ENCODE results near the gene LRRC10B. TPM values are rescaled to one million over a fixed set of nuclear protein-coding genes. Genes with fewer than 3 reads are reported as not detected.

Gene LRRC10B
- total RNA-seq, 1 experiment from 2014 or later = 1.1 TPM

DNA sequence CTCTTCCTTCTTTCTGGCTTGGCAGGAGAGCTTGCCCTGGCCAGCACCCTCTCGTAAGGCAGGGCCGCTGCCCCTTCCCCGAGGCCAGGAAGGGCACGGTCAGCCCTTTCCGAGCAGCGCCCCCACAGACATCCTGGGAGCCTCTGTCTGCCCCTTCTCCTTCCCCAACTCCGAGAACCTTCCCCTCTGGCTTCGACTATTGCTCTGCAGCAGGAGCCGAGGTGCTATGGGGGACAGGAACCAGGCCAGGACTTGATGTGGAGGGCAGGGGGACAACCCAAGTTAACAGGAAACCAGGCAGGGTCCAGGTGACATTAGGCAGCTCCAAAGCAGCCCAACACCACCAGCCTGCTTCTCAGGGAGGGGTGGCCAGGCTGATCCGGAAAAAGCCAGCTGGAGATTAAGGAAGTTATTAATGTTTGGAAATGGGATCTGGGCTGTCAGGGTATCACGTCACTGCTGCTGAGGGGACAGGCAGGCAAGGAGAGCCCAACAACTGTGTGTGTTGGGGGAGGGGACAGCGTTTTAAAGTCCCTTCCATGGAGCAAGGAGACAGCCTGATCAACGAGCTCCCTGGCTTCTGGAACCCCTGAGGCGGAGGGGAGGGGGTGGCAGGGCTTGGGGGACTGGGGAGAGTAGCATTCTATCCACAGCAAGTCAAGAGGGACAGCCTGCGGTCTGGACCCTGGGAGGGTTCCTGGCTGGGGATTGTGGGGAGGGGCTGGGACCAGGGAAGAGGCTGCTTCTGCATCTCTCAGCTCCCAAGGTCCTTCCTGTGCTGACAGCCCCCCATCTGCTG lies 45.0 kb downstream of the LRRC10B start:
- Histone ChIP-seq H3K4me2 (no peak overlapping the region), H3K9me2 (ENCODE audit: insufficient read depth) (no peaks in the 10 kb centered on the region), H3K79me2 (ENCODE audit: low read depth) (no peaks in the 10 kb centered on the region)

GRCh38 chr11:61554172-61554988 lies 45.8 kb downstream of the LRRC10B start:
- H3K4me2 ChIP-seq = no peak overlapping the region
- TF ChIP-seq EZH2 (IDR thresholded peaks at IDR 0.05; ENCODE audit: low read depth) (no peak), CTCF (conservative IDR thresholded peaks at IDR 0.05) (no peak)
- peaks cover 49% of the 10 kb centered on the region for H3K27me3 ChIP-seq (ENCODE audit: insufficient read depth, low read depth)
- intact Hi-C loops (cut with micrococcal nuclease; ENCODE audit: unreplicated experiment) = no loop called here
- no peak overlapping the region for H2AFZ ChIP-seq
- no peak overlapping the region for H3K27ac ChIP-seq
- H3F3A ChIP-seq (ENCODE audit: insufficient read depth, low read depth) = no peaks in the 10 kb centered on the region
- DNase-seq = no peak
- BruUV-seq (replicated peaks) = no TSS peak
- H3K4me1 ChIP-seq (replicated peaks; ENCODE audit: insufficient read depth) = no peaks in the 10 kb centered on the region
- no peak overlapping the region for H3K4me3 ChIP-seq
- no peaks in the 10 kb centered on the region for H3K9me2 ChIP-seq (ENCODE audit: insufficient read depth)
- ChIA-PET POLR2A (ENCODE audit: unreplicated experiment) (no interaction called here), CTCF (no interaction called here)
- no peaks in the 10 kb centered on the region for H3K79me2 ChIP-seq (ENCODE audit: low read depth)
- H3K36me3 ChIP-seq (ENCODE audit: low read depth) = no peaks in the 10 kb centered on the region
- peaks cover 6% of the 10 kb centered on the region; the same call in 1 of the 2 replicates for H4K20me1 ChIP-seq (ENCODE audit: insufficient read depth)
- H3K9me3 ChIP-seq (ENCODE audit: insufficient read depth, low read depth) = no peaks in the 10 kb centered on the region

More for the DNA sequence above, 45.0 kb downstream of the LRRC10B start:
- H2AFZ ChIP-seq = no peak overlapping the region
- peaks cover 41% of the 10 kb centered on the region for H3K27me3 ChIP-seq (ENCODE audit: insufficient read depth, low read depth)
- H3K27ac ChIP-seq = no peak overlapping the region
- BruUV-seq (replicated peaks) = no TSS peak
- H3K36me3 ChIP-seq (ENCODE audit: low read depth) = no peaks in the 10 kb centered on the region
- no peak for TF ChIP-seq EZH2 (IDR thresholded peaks at IDR 0.05; ENCODE audit: low read depth)
- no peak for TF ChIP-seq CTCF (conservative IDR thresholded peaks at IDR 0.05)
- intact Hi-C loops (cut with micrococcal nuclease; ENCODE audit: unreplicated experiment) = no loop called here
- H4K20me1 ChIP-seq (ENCODE audit: insufficient read depth) = peaks cover 6% of the 10 kb centered on the region; the same call in 1 of the 2 replicates
- DNase-seq = no peak
- no peaks in the 10 kb centered on the region for H3K4me1 ChIP-seq (replicated peaks; ENCODE audit: insufficient read depth)
- H3K9me3 ChIP-seq (ENCODE audit: insufficient read depth, low read depth) = no peaks in the 10 kb centered on the region
- no peaks in the 10 kb centered on the region for H3F3A ChIP-seq (ENCODE audit: insufficient read depth, low read depth)
- CTCF ChIA-PET = interaction anchor here (0.5 kb wide), 1 partner anchor 189 kb away, joined by 6 read pairs; no protein-coding TSS in a partner anchor
- H3K4me3 ChIP-seq = no peak overlapping the region
- POLR2A ChIA-PET (ENCODE audit: unreplicated experiment) = no interaction called here

DNA sequence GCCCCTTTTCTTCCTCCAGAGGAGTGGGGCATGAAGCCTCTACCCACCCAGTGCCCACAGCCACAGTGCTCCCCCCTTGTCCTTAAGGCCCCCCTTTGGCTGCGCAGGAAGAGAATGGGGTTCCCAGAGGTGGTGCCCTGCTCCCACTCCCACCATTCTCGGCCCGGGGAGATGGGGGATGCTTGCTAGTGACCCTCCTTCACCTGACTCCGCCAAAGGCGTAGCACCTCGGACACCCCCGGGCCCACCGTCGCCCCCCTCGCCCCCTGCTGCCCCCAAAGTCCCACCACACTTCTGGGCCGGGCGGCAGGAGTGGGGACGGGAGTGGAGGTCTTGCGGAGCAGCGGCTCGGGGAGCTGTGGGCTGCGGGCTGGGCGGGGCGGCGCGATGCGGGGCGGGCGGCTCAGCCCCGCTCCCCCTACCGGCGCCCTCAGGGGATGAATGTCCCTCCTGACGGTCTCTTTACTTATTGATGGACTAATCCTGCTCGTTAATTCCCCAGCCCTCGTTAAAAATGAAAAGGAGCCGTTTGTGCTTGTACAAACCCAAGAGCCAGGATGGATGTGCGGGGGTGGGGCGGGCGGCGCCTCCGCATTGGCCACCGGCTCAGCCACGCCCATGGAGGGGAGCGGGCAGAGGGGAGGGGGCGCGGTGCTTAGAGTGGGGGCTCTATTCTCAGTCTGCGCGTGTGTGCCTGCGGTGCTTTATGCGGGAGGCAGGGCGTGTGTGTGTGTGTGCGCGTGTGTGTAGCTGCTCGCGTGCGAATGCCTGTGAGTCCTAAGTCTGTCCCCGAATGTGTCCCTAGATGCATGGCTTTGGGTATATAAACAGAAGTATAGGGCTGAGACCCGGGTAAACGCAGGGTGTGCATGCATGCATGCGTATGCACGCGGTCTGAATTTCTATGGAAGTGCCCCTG lies 46.8 kb downstream of the LRRC10B start:
- intact Hi-C loops (cut with micrococcal nuclease; ENCODE audit: unreplicated experiment) = no loop called here
- Histone ChIP-seq H3K79me2 (ENCODE audit: low read depth) (no peaks in the 10 kb centered on the region), H3K27ac (no peak overlapping the region), H3K27me3 (ENCODE audit: insufficient read depth, low read depth) (peaks cover 58% of the 10 kb centered on the region), H3F3A (ENCODE audit: insufficient read depth, low read depth) (no peaks in the 10 kb centered on the region), H4K20me1 (ENCODE audit: insufficient read depth) (peaks cover 6% of the 10 kb centered on the region; the same call in 1 of the 2 replicates), H2AFZ (no peak overlapping the region), H3K4me3 (no peak overlapping the region), H3K9me3 (ENCODE audit: insufficient read depth, low read depth) (no peaks in the 10 kb centered on the region), H3K36me3 (ENCODE audit: low read depth) (no peaks in the 10 kb centered on the region), H3K4me1 (replicated peaks; ENCODE audit: insufficient read depth) (no peaks in the 10 kb centered on the region), H3K4me2 (no peak overlapping the region), H3K9me2 (ENCODE audit: insufficient read depth) (no peaks in the 10 kb centered on the region)
- no peak for TF ChIP-seq CTCF (conservative IDR thresholded peaks at IDR 0.05)
- no TSS peak for BruUV-seq (replicated peaks)
- no peak for DNase-seq
- CTCF ChIA-PET = no interaction called here
- POLR2A ChIA-PET (ENCODE audit: unreplicated experiment) = no interaction called here

All from PC-9 (cell line).